H1 (cell line): ENCODE data around the gene OR2D3.
"Not testable (repeated sequence)": the region's sequence is repeated elsewhere in the genome, so short reads cannot be mapped to it uniquely, and the experiment has no call there.

Source experiments
- EZH2 ChIP-seq: fragments of 200-600 bp; sonication (generic); IDR thresholded peaks from 2 replicates; pipeline ENCODE4 v1.7.1; 2012; ENCODE audit warnings: low read depth, mild to moderate bottlenecking, moderate library complexity, low read length, inconsistent platforms; ENCODE audit not compliant: severe bottlenecking
- POLR2A ChIP-seq, 2 experiments: IDR thresholded peaks; 1 replicate in 1 of 2; 2 replicates in 1 of 2; pipeline ENCODE4 v1.6.1; 2011; ENCODE audit warnings: low read depth in 2 of 2, low read length in 2 of 2, mild to moderate bottlenecking in 2 of 2; ENCODE audit errors: control extremely low read depth in 1 of 2
- SUZ12 ChIP-seq: fragments of 200-600 bp; sonication (generic); IDR thresholded peaks from 2 replicates; pipeline ENCODE4 v1.6.1; 2012; ENCODE audit warnings: mild to moderate bottlenecking, inconsistent platforms, low read length, moderate library complexity, mixed read lengths
- TF ChIP-seq, protein P1 (sequence below): IDR thresholded peaks from 2 replicates; pipeline ENCODE4 v1.6.1; 2011; ENCODE audit warnings: low read depth, mild to moderate bottlenecking, low read length; ENCODE audit not compliant: insufficient read depth
- TF ChIP-seq, protein P2 (sequence below), 3 experiments: IDR thresholded peaks; 1 replicate in 2 of 3; 2 replicates in 1 of 3; pipeline versions ENCODE4 v1.5.1 to v1.6.1; 2011; ENCODE audit warnings: low read length in 3 of 3, mild to moderate bottlenecking in 3 of 3, inconsistent platforms in 2 of 3, low read depth in 1 of 3, moderate library complexity in 1 of 3; ENCODE audit not compliant: insufficient read depth in 1 of 3; ENCODE audit errors: control extremely low read depth in 1 of 3

DNA sequence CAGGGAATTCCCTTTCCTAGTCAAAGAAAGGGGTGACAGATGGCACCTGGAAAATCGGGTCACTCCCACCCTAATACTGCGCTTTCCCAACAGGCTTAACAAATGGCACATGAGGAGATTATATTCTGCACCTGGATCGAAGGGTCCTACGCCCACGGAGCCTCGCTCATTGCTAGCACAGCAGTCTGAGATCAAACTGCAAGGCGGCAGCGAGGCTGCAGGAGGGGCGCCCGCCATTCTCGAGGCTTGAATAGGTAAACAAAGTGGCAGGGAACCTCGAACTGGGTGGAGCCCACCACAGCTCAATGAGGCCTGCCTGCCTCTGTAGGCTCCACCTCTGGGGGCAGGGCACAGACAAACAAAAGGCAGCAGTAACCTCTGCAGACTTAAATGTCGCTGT is 16.0 kb upstream of the OR2D3 start:
- TF ChIP-seq, protein P1, sequence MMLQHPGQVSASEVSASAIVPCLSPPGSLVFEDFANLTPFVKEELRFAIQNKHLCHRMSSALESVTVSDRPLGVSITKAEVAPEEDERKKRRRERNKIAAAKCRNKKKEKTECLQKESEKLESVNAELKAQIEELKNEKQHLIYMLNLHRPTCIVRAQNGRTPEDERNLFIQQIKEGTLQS: not testable (repeated sequence)
- TF ChIP-seq POLR2A (IDR thresholded peaks at IDR 0.05; ENCODE audit: control extremely low read depth in 1 of 2, low read depth in 2 of 2, low read length in 2 of 2); EZH2; SUZ12: not testable (repeated sequence)
- TF ChIP-seq, protein P2, sequence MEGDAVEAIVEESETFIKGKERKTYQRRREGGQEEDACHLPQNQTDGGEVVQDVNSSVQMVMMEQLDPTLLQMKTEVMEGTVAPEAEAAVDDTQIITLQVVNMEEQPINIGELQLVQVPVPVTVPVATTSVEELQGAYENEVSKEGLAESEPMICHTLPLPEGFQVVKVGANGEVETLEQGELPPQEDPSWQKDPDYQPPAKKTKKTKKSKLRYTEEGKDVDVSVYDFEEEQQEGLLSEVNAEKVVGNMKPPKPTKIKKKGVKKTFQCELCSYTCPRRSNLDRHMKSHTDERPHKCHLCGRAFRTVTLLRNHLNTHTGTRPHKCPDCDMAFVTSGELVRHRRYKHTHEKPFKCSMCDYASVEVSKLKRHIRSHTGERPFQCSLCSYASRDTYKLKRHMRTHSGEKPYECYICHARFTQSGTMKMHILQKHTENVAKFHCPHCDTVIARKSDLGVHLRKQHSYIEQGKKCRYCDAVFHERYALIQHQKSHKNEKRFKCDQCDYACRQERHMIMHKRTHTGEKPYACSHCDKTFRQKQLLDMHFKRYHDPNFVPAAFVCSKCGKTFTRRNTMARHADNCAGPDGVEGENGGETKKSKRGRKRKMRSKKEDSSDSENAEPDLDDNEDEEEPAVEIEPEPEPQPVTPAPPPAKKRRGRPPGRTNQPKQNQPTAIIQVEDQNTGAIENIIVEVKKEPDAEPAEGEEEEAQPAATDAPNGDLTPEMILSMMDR (IDR thresholded peaks at IDR 0.05; ENCODE audit: control extremely low read depth in 1 of 3, insufficient read depth in 1 of 3, low read depth in 1 of 3, low read length in 3 of 3): not testable (repeated sequence)
